HG02981 (cell line): Measurements from ENCODE around the gene CYBB.

Experiments
- ATAC-seq: cut with Tn5 transposase; IDR thresholded peaks from one replicate; pipeline ENCODE4 v1.9.1; 2021; ENCODE audit warnings: mild to moderate bottlenecking, moderate library complexity; ENCODE audit not compliant: unreplicated experiment

Gene CYBB

GRCh38 chrX:37785569-37785968 lies 5.7 kb downstream of the CYBB start:
- no peak for ATAC-seq

GRCh38 chrX:37786624-37787422 lies 7.0 kb downstream of the CYBB start:
- peak; percentile 71 for ATAC-seq

- ATAC-seq = peak; percentile 59
These were observed 7.6 kb downstream of the CYBB start for GRCh38 chrX:37787423-37787869.

- ATAC-seq = no peak
These were observed 16.5 kb downstream of the CYBB start for GRCh38 chrX:37796310-37796709.

GRCh38 chrX:37796805-37797204 lies 16.9 kb downstream of the CYBB start:
- ATAC-seq = peak; percentile 80

GRCh38 chrX:37799936-37800335 lies 20.1 kb downstream of the CYBB start:
- ATAC-seq = no peak

GRCh38 chrX:37800717-37801116 lies 20.9 kb downstream of the CYBB start:
- no peak for ATAC-seq

GRCh38 chrX:37802028-37802427 lies 22.2 kb downstream of the CYBB start:
- no peak for ATAC-seq

- ATAC-seq = no peak
These were observed 23.2 kb downstream of the CYBB start for GRCh38 chrX:37803057-37803456.

GRCh38 chrX:37809970-37810369 lies 30.1 kb downstream of the CYBB start:
- no peak for ATAC-seq

- ATAC-seq = no peak
These were observed 32.3 kb downstream of the CYBB start for GRCh38 chrX:37812110-37812509.

GRCh38 chrX:37813570-37813969 lies 33.7 kb downstream of the CYBB start:
- ATAC-seq = no peak

GRCh38 chrX:37815366-37815765 lies 35.5 kb downstream of the CYBB start:
- ATAC-seq = no peak

- ATAC-seq = no peak
These were observed 36.9 kb downstream of the CYBB start for GRCh38 chrX:37816766-37817165.

GRCh38 chrX:37817176-37817575 lies 37.3 kb downstream of the CYBB start:
- no peak for ATAC-seq

- peak; percentile 43 for ATAC-seq
These were observed 37.7 kb downstream of the CYBB start for GRCh38 chrX:37817579-37817978.

GRCh38 chrX:37818031-37818430 lies 38.2 kb downstream of the CYBB start:
- peak; percentile 46 for ATAC-seq

- ATAC-seq = no peak
These were observed 40.8 kb downstream of the CYBB start for GRCh38 chrX:37820646-37821045.

GRCh38 chrX:37824491-37825214 lies 44.8 kb downstream of the CYBB start:
- no peak for ATAC-seq

- ATAC-seq = no peak
These were observed 45.5 kb downstream of the CYBB start for GRCh38 chrX:37825215-37825842.

- ATAC-seq = no peak
These were observed 49.9 kb downstream of the CYBB start for GRCh38 chrX:37829721-37830120.

- ATAC-seq = no peak
These were observed 50.5 kb downstream of the CYBB start for GRCh38 chrX:37830371-37830770.
